Measurements from ENCODE around the gene RPL18A.

The RPL18A gene

DNA sequence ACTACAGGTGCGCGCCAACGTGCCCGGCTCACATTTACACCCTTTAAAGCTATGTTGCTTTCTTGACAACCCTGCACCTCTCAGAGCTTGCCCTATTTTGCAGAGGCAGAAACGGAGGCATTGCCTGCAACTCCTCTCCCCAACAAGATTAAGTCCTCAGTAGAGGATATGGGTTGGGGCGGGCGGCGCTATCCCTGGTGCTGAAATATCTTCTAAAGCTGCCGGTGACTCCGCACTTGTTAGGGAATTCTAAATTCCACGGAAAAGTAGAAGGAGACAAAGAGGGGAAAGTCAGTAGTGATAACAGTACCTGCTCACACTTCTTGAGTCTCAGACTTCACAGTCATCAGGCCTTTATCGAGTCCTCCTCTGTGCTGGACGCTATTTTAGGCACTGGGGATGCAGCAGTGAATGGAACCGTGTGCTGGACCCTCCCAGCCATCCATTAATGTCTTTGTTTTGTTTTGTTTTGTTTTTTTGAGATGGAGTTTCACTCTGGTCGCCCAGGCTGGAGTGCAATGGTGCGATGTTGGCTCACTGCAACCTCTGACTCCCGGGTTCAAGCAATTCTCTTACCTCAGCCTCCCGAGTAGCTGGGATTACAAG lies 30.0 kb downstream of the RPL18A start (continued):
- TF ChIP-seq, protein P1, sequence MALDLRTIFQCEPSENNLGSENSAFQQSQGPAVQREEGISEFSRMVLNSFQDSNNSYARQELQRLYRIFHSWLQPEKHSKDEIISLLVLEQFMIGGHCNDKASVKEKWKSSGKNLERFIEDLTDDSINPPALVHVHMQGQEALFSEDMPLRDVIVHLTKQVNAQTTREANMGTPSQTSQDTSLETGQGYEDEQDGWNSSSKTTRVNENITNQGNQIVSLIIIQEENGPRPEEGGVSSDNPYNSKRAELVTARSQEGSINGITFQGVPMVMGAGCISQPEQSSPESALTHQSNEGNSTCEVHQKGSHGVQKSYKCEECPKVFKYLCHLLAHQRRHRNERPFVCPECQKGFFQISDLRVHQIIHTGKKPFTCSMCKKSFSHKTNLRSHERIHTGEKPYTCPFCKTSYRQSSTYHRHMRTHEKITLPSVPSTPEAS (tag by site-specific recombination; IDR thresholded peaks at IDR 0.05): no peak
- TF ChIP-seq ZBTB48 (tag by site-specific recombination; IDR thresholded peaks at IDR 0.05): no peak
- peak; percentile 91 for TF ChIP-seq ZNF600 (tag by site-specific recombination; IDR thresholded peaks at IDR 0.05)
- TF ChIP-seq ZNF654 (tag by site-specific recombination; IDR thresholded peaks at IDR 0.05; ENCODE audit: low read depth): no peak

DNA sequence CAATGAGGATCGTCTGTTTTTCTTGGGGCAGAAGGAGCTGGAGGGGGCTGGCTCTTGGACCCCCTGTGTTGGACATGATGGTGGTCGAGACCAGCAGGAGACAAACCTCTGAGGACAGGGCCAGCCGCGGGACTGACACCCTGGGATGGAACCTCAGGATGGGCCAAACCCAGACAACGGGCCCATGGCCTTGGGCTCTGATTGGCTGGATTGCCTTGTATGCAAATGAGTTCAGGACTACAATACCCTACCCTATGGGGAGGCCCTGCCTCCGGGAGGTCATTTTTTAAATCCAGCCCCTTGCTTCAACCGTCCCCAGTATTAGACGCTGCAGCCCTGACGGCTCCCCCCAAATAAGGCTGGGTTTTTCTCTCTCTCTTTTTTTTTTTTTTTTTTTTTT lies 34.1 kb downstream of the RPL18A start:
- Histone ChIP-seq H3K27ac (ENCODE audit: extremely low read depth, low read depth, low read length) (no peak overlapping the region), H3K36me3 (ENCODE audit: control insufficient read depth in 2 of 2, insufficient read depth in 1 of 2, low read length in 2 of 2) (no peaks in the 10 kb centered on the region), H3K9me3 (ENCODE audit: control insufficient read depth, insufficient read depth, low read depth, low read length) (no peaks in the 10 kb centered on the region), H3K4me3 (ENCODE audit: low read depth, low read length) (no peak overlapping the region), H3K4me1 (ENCODE audit: control insufficient read depth, insufficient read depth, low read length) (no peaks in the 10 kb centered on the region)
- ChIA-PET CTCF (interaction anchor here (0.8 kb wide), 1 partner anchor 16 kb away, joined by 4 read pairs; no protein-coding TSS in a partner anchor), POLR2A (no interaction called here)
- TF ChIP-seq PRDM10 (tag by site-specific recombination; IDR thresholded peaks at IDR 0.05) (0 out of 2 replicates have a peak, but pooled peaks have one; percentile 11), OVOL3 (tag by site-specific recombination; IDR thresholded peaks at IDR 0.05) (no peak)
- TF ChIP-seq, protein P2, sequence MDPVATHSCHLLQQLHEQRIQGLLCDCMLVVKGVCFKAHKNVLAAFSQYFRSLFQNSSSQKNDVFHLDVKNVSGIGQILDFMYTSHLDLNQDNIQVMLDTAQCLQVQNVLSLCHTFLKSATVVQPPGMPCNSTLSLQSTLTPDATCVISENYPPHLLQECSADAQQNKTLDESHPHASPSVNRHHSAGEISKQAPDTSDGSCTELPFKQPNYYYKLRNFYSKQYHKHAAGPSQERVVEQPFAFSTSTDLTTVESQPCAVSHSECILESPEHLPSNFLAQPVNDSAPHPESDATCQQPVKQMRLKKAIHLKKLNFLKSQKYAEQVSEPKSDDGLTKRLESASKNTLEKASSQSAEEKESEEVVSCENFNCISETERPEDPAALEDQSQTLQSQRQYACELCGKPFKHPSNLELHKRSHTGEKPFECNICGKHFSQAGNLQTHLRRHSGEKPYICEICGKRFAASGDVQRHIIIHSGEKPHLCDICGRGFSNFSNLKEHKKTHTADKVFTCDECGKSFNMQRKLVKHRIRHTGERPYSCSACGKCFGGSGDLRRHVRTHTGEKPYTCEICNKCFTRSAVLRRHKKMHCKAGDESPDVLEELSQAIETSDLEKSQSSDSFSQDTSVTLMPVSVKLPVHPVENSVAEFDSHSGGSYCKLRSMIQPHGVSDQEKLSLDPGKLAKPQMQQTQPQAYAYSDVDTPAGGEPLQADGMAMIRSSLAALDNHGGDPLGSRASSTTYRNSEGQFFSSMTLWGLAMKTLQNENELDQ (tag by site-specific recombination; IDR thresholded peaks at IDR 0.05; ENCODE audit: low read depth): no peak
- TF ChIP-seq, protein P3, sequence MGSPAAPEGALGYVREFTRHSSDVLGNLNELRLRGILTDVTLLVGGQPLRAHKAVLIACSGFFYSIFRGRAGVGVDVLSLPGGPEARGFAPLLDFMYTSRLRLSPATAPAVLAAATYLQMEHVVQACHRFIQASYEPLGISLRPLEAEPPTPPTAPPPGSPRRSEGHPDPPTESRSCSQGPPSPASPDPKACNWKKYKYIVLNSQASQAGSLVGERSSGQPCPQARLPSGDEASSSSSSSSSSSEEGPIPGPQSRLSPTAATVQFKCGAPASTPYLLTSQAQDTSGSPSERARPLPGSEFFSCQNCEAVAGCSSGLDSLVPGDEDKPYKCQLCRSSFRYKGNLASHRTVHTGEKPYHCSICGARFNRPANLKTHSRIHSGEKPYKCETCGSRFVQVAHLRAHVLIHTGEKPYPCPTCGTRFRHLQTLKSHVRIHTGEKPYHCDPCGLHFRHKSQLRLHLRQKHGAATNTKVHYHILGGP (tag by site-specific recombination; IDR thresholded peaks at IDR 0.05): no peak
- TF ChIP-seq, protein P4, sequence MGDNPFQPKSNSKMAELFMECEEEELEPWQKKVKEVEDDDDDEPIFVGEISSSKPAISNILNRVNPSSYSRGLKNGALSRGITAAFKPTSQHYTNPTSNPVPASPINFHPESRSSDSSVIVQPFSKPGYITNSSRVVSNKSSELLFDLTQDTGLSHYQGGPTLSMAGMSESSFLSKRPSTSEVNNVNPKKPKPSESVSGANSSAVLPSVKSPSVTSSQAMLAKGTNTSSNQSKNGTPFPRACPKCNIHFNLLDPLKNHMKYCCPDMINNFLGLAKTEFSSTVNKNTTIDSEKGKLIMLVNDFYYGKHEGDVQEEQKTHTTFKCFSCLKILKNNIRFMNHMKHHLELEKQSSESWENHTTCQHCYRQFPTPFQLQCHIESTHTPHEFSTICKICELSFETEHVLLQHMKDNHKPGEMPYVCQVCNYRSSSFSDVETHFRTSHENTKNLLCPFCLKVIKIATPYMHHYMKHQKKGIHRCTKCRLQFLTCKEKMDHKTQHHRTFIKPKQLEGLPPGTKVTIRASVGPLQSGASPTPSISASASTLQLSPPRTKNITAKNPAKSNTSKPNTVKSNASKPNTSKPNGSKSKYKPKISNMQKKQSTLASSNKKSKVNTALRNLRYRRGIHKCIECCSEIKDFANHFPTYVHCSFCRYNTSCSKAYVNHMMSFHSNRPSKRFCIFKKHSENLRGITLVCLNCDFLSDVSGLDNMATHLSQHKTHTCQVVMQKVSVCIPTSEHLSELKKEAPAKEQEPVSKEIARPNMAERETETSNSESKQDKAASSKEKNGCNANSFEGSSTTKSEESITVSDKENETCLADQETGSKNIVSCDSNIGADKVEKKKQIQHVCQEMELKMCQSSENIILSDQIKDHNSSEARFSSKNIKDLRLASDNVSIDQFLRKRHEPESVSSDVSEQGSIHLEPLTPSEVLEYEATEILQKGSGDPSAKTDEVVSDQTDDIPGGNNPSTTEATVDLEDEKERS (tag by site-specific recombination; IDR thresholded peaks at IDR 0.05): no peak

- Histone ChIP-seq H3K4me3 (ENCODE audit: low read depth, low read length) (no peak overlapping the region), H3K4me1 (ENCODE audit: control insufficient read depth, insufficient read depth, low read length) (no peaks in the 10 kb centered on the region), H3K27ac (ENCODE audit: extremely low read depth, low read depth, low read length) (no peak overlapping the region), H3K9me3 (ENCODE audit: control insufficient read depth, insufficient read depth, low read depth, low read length) (no peaks in the 10 kb centered on the region), H3K36me3 (ENCODE audit: control insufficient read depth in 2 of 2, insufficient read depth in 1 of 2, low read length in 2 of 2) (no peaks in the 10 kb centered on the region)
- TF ChIP-seq YY2 (tag by site-specific recombination; IDR thresholded peaks at IDR 0.05) (0 out of 2 replicates have a peak, but pooled peaks have one; percentile 27), ZNF677 (tag by site-specific recombination; IDR thresholded peaks at IDR 0.05) (no peak), PRDM10 (tag by site-specific recombination; IDR thresholded peaks at IDR 0.05) (0 out of 2 replicates have a peak, but pooled peaks have one; percentile 10)
- POLR2A ChIA-PET: no interaction called here
- CTCF ChIA-PET: no interaction called here
Measured at GRCh38 chr19:17902701-17903100, 43.0 kb downstream of the RPL18A start.

Data from HEK293 (cell line).